GM23248 (cell line): ENCODE data around the gene NYNRIN. TPM values are rescaled to one million over a fixed set of nuclear protein-coding genes. Genes with fewer than 3 reads are reported as not detected.
"Not testable (repeated sequence)": the region's sequence is repeated elsewhere in the genome, so short reads cannot be mapped to it uniquely, and the experiment has no call there.

Experiments used
- DNase-seq: peaks from one replicate; pipeline ENCODE4 v3.0.0-alpha.2; 2015
- H2AFZ ChIP-seq: fragments of 200-600 bp; sonication (generic); 2 replicates; pipeline ENCODE4 v1.6.1; 2016; ENCODE audit warnings: antibody characterized with exemption
- H3F3A ChIP-seq: fragments of 200-600 bp; sonication (generic); 2 replicates; pipeline ENCODE4 v1.6.1; 2016; ENCODE audit warnings: mild to moderate bottlenecking, antibody characterized with exemption, mixed run types; ENCODE audit not compliant: insufficient read depth
- H3K27ac ChIP-seq: fragments of 200-600 bp; sonication (generic); 2 replicates; pipeline ENCODE4 v1.5.1; 2016; ENCODE audit warnings: mild to moderate bottlenecking
- H3K27me3 ChIP-seq: fragments of 200-600 bp; sonication (generic); replicated peaks from 2 replicates; pipeline ENCODE4 v1.6.1; 2016; ENCODE audit warnings: mild to moderate bottlenecking; ENCODE audit not compliant: insufficient read depth
- H3K36me3 ChIP-seq: fragments of 200-600 bp; sonication (generic); 2 replicates; pipeline ENCODE4 v1.6.1; 2016; ENCODE audit warnings: low read depth, mild to moderate bottlenecking
- H3K4me1 ChIP-seq: fragments of 200-600 bp; sonication (generic); 2 replicates; pipeline ENCODE4 v1.6.1; 2016; ENCODE audit warnings: mild to moderate bottlenecking; ENCODE audit not compliant: insufficient read depth
- H3K4me2 ChIP-seq: fragments of 200-600 bp; sonication (generic); one replicate; pipeline ENCODE4 v1.6.1; 2016; ENCODE audit warnings: mild to moderate bottlenecking; ENCODE audit not compliant: unreplicated experiment
- H3K4me3 ChIP-seq: fragments of 200-600 bp; sonication (generic); 2 replicates; pipeline ENCODE4 v1.5.1; 2016; ENCODE audit warnings: mild to moderate bottlenecking
- H3K79me2 ChIP-seq: fragments of 200-600 bp; sonication (generic); 2 replicates; pipeline ENCODE4 v1.6.1; 2016; ENCODE audit warnings: mild to moderate bottlenecking; ENCODE audit not compliant: insufficient read depth
- H3K9ac ChIP-seq: fragments of 200-600 bp; sonication (generic); 2 replicates; pipeline ENCODE4 v1.6.1; 2016; ENCODE audit warnings: mild to moderate bottlenecking
- H3K9me2 ChIP-seq: fragments of 200-600 bp; sonication (generic); 2 replicates; pipeline ENCODE4 v1.6.1; 2016; ENCODE audit warnings: mixed run types, mild to moderate bottlenecking, moderate library complexity; ENCODE audit not compliant: insufficient read depth
- H3K9me3 ChIP-seq: fragments of 200-600 bp; sonication (generic); one replicate; pipeline ENCODE4 v1.6.1; 2017; ENCODE audit warnings: low read depth
- H4K20me1 ChIP-seq: fragments of 200-600 bp; sonication (generic); 2 replicates; pipeline ENCODE4 v1.6.0; 2016; ENCODE audit not compliant: insufficient read depth
- EZH2 ChIP-seq: fragments of 200-600 bp; sonication (generic); IDR thresholded peaks from 2 replicates; pipeline ENCODE4 v1.6.1; 2018; ENCODE audit warnings: antibody characterized with exemption, mild to moderate bottlenecking; ENCODE audit not compliant: insufficient read depth, poor library complexity, severe bottlenecking
- EZH2phosphoT487 ChIP-seq: fragments of 200-600 bp; sonication (generic); IDR thresholded peaks from 2 replicates; pipeline ENCODE4 v1.6.1; 2018; ENCODE audit warnings: antibody characterized with exemption, moderate library complexity, mild to moderate bottlenecking, low read depth; ENCODE audit not compliant: insufficient read depth
- WGBS, 2 experiments: methylation state at CpG; one replicate each; pipeline ENCODE4 v1.1.6; 2015 to 2017; ENCODE audit warnings: low lambda C conversion rate in 2 of 2, low coverage in 1 of 2; ENCODE audit errors: missing lambda C conversion rate in 2 of 2; 5-methylcytosine and 5-hydroxymethylcytosine counted together
- in situ Hi-C: fragments of 300-500 bp; cut with MboI; formaldehyde crosslinking; loops from 2 replicates; pipeline ENCODE4 v1.15.0; 2020
- polyA plus RNA-seq: library from polyadenylated mRNA; unstranded; fragments of >200 nt; fragmentation: Nextera tagmentation; extraction: Ambion mirVana; gene quantifications from 2 replicates; pipeline ENCODE4 v1.2.1, GENCODE V29; 2016
- total RNA-seq: library from RNA; depleted of rRNA; stranded (reverse); fragments of >200 nt; shearing (Covaris generic); gene quantifications from 2 replicates; pipeline ENCODE4 v1.2.3, GENCODE V29; 2014

NYNRIN gene
- total and polyA plus RNA-seq, 2 experiments from 2014 or later, result 2.2 to 4.4 TPM

DNA sequence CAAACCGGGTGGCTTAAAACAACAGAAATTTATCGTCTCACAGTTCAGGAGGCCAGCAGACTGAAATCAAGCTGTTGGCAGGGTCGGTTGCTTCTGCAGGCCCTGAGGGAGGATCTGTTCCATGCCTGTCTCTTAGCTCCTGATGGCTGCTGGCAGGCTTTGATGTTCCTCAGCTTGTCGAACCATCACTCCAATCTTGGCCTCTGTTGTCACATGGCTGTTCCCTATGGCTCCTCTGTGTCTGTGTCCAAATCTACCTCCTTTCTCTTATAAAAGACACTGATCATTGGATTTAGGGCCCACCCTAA is 16.8 kb upstream of the NYNRIN start:
- no peak overlapping the region for H3K4me2 ChIP-seq
- no peaks in the 10 kb centered on the region for H4K20me1 ChIP-seq
- TF ChIP-seq EZH2phosphoT487 (no peak), EZH2 (no peak)
- in situ Hi-C loops, result no loop called here
- no peak for DNase-seq
- H3K79me2 ChIP-seq, result no peaks in the 10 kb centered on the region
- no peaks in the 10 kb centered on the region for H3K27me3 ChIP-seq
- peaks cover 17% of the 10 kb centered on the region for H3F3A ChIP-seq
- H3K9me3 ChIP-seq, result no peaks in the 10 kb centered on the region
- H3K9ac ChIP-seq, result no peak overlapping the region
- H3K9me2 ChIP-seq, result no peaks in the 10 kb centered on the region
- H2AFZ ChIP-seq, result no peak overlapping the region
- 0 out of 2 replicates have a peak, but pooled peaks cover 3% of the 10 kb centered on the region for H3K4me1 ChIP-seq
- WGBS, 2 experiments, result 17 to 18% methylated on average over 4 of the region's 4 CpGs
- H3K36me3 ChIP-seq, result peaks cover 2% of the 10 kb centered on the region; the same call in 1 of the 2 replicates
- no peak overlapping the region for H3K4me3 ChIP-seq
- no peak overlapping the region for H3K27ac ChIP-seq

- Histone ChIP-seq H3F3A (no peaks in the 10 kb centered on the region), H2AFZ (no peak overlapping the region), H3K9me2 (no peaks in the 10 kb centered on the region), H3K9ac (no peak overlapping the region), H3K79me2 (no peaks in the 10 kb centered on the region), H4K20me1 (no peaks in the 10 kb centered on the region), H3K4me1 (no peaks in the 10 kb centered on the region), H3K27ac (no peak overlapping the region), H3K4me3 (no peak overlapping the region), H3K36me3 (no peaks in the 10 kb centered on the region), H3K27me3 (no peaks in the 10 kb centered on the region), H3K9me3 (no peaks in the 10 kb centered on the region), H3K4me2 (no peak overlapping the region)
- DNase-seq, result no peak
- 71 to 74% methylated on average over 4 of the region's 4 CpGs for WGBS, 2 experiments
- in situ Hi-C loops, result no loop called here
- TF ChIP-seq EZH2phosphoT487 (no peak), EZH2 (no peak)
Measured at GRCh38 chr14:24384169-24384568, 14.6 kb upstream of the NYNRIN start.

DNA sequence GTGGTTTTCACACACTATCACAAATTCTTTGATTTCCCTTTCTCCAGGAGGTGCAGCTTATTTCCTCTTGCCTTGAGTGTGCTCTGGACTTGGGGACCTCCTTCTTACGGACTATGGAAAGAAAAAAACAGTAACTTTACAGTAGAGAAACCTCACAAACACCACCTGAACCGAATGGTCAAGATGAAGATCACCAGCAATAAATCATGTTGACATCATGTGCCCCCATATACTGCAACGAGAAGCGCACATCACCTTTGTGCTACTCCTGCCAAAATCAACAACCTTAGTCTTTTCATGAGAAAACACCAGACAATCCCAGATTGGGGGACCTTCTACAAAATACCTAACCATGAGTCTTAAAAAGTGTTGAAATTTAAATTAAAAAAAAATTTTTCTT is 13.3 kb upstream of the NYNRIN start:
- H3K27ac ChIP-seq, result no peak overlapping the region
- no peak for DNase-seq
- H3K27me3 ChIP-seq, result no peaks in the 10 kb centered on the region
- no peak overlapping the region for H3K9ac ChIP-seq
- no peaks in the 10 kb centered on the region for H3F3A ChIP-seq
- H3K9me3 ChIP-seq, result no peaks in the 10 kb centered on the region
- H3K36me3 ChIP-seq, result no peaks in the 10 kb centered on the region
- no peaks in the 10 kb centered on the region for H3K9me2 ChIP-seq
- TF ChIP-seq EZH2, result no peak
- no peak for TF ChIP-seq EZH2phosphoT487
- no peak overlapping the region for H3K4me3 ChIP-seq
- H4K20me1 ChIP-seq, result no peaks in the 10 kb centered on the region
- 65 to 69% methylated on average over 4 of the region's 4 CpGs for WGBS, 2 experiments
- in situ Hi-C loops, result no loop called here
- H2AFZ ChIP-seq, result no peak overlapping the region
- H3K79me2 ChIP-seq, result no peaks in the 10 kb centered on the region
- no peak overlapping the region for H3K4me2 ChIP-seq
- no peaks in the 10 kb centered on the region for H3K4me1 ChIP-seq

GRCh38 chr14:24387009-24387345 is 11.8 kb upstream of the NYNRIN start:
- Histone ChIP-seq H3K9me2 (no peaks in the 10 kb centered on the region), H4K20me1 (no peaks in the 10 kb centered on the region), H3K9ac (no peak overlapping the region), H3K27me3 (no peaks in the 10 kb centered on the region), H2AFZ (no peak overlapping the region), H3K79me2 (no peaks in the 10 kb centered on the region), H3K36me3 (no peaks in the 10 kb centered on the region), H3K4me1 (no peaks in the 10 kb centered on the region), H3F3A (no peaks in the 10 kb centered on the region), H3K9me3 (no peaks in the 10 kb centered on the region), H3K4me2 (no peak overlapping the region), H3K4me3 (no peak overlapping the region), H3K27ac (no peak overlapping the region)
- no peak for DNase-seq
- in situ Hi-C loops, result no loop called here
- 88 to 95% methylated on average over 2 of the region's 2 CpGs for WGBS, 2 experiments
- TF ChIP-seq EZH2phosphoT487 (no peak), EZH2 (no peak)

DNA sequence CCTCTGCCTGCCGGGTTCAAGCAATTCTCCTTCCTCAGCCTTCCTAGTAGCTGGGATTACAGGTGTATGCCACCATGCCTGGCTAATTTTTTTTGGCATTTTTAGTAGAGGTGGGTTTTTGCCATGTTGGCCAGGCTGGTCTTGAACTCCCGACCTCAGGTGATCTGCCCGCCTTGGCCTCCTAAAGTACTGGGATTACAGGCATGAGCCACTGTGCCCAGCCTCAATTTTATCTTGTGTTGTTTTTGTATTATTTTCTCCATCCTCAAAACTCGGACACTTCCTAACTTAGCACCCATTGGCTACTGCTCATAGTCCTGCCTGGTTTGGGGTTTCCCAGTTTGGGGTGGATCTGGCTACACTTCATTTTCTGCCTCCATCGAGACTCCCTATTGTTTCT is 11.2 kb upstream of the NYNRIN start:
- H2AFZ ChIP-seq, in situ Hi-C loops, H3K27me3 ChIP-seq, H3K36me3 ChIP-seq, H3K9ac ChIP-seq, DNase-seq, H3F3A ChIP-seq, H3K4me2 ChIP-seq, H4K20me1 ChIP-seq, H3K9me2 ChIP-seq, H3K4me3 ChIP-seq, H3K79me2 ChIP-seq, H3K4me1 ChIP-seq, H3K9me3 ChIP-seq, H3K27ac ChIP-seq: not testable (repeated sequence)
- 70 to 72% methylated on average over 5 of the region's 5 CpGs for WGBS, 2 experiments
